ENCODE data around the gene HIVEP3.

Gene HIVEP3

DNA sequence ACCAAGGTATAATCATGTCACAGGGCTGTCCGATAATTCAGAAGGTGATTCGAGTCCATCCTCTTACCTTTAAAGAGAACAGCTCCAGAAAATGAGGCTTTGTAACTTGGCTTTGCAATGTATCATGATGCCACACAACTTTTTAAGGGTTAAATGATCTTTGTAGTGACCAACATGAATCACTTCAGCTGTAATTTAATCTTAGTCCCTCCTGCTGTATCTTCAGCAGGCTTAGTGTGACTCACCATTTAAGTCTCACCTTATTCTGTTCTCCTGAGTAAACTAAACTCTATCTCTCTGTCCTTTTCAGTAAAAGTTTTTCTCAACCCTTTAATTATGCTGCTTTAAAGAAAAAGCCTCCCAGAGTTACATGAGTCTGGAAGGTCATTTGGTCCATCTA is 1.9 kb upstream of the HIVEP3 start:
- no peak for DNase-seq

DNA sequence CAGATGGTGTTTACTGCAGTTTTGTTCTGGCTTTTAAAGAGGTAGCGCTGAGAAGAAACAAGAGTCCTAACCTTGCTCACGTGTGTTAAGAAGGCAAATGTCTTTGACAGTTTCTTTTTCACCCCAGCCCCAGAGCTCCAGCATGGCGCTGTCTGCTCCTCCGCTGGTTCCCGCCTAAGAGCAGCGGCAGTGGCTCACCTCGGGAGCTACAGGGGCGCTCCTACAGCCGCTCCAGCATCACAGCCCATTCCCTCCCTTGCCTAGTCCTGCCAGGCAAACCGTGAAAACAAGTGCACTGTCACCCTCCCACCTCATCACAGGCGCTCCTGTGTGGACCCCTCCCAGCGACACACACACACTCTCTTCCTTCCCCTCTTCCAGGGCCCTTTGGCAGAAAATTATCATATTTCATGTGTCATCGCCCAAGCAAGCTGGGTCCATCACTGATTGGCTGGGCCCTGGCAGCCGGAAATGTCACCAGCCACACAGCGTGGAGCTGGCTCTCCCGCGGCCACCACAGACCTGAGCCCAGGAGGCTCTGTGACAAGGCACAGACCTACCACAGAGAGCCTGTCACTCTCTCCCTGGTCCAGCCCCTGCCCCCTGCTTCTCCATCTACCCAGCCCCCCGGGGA is 1.2 kb upstream of the HIVEP3 start:
- peak; percentile 82 to 87 for DNase-seq

DNA sequence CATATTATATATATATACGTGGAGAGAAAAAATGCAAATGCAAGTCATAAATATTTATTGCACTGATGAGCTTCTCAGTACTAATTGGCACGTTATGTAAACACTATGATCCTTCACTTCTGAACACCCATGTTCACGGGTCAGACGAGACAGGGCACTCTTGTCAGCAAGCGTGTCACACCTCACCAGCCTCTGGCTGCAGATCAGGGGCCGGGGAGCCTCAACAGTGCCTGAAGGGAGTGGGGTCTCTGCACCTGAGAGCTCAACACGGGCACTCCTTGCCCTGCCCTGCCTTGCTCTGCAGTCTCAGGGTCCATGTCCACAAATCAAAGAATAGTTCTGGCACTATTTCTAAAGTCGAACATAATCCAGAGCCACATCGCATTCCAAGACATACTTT is 409 bp upstream of the HIVEP3 start:
- no peak for DNase-seq

- DNase-seq: peak; percentile 51 to 52
These were observed 780 bp downstream of the HIVEP3 start for GRCh38 chr1:41917835-41918449.

GRCh38 chr1:41917076-41917475 is 1.6 kb downstream of the HIVEP3 start:
- no peak for DNase-seq

GRCh38 chr1:41915786-41916571 is 2.7 kb downstream of the HIVEP3 start:
- DNase-seq: no peak

DNA sequence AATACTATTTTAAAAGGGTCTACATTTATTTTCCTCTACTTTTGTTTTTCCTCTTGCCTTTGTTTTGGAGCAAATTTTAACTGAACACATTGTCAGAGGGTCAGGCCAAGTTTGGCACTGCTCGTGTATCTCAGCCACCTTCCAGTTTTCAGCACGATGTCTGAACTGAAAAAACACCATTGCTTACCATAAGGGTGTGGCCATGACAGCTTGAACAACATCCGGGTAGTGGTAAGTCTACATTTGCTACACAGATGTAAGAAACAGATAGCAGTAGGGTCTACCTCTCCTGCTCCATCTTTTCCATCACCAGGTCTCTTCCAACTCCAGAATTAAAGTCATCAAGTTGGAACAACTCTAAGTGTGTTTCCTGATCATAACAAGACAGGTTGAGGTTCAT is 4.2 kb downstream of the HIVEP3 start:
- DNase-seq: no peak

DNA sequence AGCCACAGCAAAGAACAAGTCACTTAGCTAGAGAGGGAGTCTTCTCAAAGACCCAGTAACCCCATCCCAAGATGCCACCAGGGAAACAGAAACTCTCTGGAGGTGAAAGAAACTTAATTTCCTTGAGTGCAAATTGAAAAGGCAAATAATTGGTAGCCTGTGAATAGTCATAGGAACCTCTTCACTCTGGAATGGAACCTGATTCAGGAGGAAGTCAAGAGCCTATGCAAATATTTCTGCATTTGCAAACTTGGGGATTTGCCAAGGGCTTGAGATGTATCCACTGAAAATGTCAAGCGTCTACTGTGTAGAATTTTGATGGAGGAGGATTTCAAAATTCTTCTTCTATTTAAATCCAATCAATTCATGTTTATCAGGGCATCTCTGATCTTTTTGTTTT is 5.7 kb downstream of the HIVEP3 start:
- no peak for DNase-seq

DNA sequence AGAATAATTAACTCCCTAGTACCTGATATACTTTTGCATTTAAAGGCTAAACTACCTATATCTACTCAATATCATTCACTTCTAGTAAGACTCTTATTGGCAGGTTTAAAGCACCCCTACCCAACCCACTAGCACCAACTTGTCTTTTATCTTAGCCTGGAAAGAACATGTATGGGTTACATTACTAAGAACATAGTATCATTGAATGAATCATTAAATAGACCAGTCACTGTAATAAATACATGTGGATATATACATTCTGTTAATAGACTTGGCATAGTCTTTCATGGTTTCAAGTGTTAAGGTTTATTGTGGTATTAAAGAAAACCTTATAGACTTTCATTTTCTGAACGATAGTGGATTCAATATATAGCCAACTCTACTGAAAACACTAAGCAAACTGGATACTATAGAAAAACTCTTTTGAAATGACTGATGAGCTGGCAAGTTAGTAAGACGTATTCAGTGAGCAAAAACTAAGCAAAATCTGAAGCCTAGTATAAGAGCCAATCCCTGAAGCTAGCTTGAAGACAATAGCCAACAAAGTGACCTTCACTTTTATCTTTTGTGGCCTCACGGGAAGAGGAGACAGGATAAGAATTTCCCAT is 10.3 kb downstream of the HIVEP3 start:
- DNase-seq: no peak

GRCh38 chr1:41907446-41907845 is 11.3 kb downstream of the HIVEP3 start:
- no peak for DNase-seq

- no peak for DNase-seq
These were observed 11.8 kb downstream of the HIVEP3 start for GRCh38 chr1:41906943-41907342.

DNA sequence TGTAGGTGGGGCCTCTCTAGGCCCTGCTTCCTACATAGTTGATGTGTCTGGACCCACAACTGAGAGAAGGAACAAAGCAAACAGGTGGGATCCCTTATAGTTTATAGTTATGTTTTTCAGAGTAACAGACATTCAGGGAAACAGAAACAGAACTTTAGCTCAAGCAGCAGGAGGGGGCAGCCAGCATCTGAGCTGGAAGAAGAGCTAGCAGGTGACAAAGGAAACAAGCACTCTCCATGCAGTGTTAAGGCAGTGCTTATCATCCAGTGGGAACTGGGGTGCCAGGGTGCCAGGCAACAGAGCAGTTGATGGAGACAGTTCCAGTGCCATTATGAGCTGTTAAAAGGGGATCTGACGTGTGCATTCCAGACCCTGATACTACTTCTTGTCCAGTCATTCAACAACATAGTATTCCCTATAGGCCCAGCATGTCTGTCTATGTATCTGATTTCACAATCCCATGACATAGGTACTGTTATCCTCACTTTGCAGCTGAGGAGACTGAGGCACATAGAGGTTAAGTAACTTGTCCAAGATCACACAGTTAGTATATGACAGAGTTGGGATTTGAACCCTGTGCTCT is 13.5 kb downstream of the HIVEP3 start:
- DNase-seq: no peak

DNA sequence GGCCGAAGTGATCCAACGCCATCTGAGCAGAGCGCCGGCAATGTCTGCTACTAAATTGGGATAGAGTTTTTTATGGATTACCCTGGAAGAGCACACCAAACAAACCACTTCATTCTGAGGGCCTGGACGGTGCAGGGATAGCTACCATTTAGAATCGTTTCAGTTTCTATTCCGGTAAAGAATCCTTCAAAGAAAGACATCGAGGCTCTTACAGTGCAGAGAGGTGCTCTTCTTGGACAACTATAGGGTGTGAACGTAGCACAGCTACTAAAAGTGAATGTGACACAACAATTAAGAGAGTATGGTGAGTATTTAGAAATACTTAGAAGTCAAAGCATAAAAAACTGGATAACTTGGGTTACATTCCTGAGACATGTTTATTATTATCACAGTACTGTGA is 16.1 kb downstream of the HIVEP3 start:
- DNase-seq: no peak

DNA sequence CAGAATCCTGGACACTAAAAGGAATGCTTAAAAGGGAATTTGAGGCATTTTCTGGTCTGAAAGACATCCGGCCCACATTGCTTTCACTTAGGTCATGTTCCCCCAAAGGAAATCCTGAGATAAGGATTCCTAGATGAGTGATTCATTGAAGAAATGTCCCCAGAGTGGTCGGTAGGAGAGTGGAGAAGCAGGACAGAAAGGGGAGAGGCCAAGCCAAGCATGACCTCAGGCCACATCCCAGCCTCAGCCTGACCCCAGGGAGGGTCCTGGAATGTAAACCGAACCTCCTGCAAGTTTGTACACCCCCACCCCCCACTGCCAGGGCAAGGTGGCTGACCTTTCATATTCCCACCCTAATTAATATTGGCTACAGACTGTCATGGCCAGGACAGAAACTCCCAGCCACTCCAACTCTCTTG is 16.6 kb downstream of the HIVEP3 start:
- DNase-seq: no peak

DNA sequence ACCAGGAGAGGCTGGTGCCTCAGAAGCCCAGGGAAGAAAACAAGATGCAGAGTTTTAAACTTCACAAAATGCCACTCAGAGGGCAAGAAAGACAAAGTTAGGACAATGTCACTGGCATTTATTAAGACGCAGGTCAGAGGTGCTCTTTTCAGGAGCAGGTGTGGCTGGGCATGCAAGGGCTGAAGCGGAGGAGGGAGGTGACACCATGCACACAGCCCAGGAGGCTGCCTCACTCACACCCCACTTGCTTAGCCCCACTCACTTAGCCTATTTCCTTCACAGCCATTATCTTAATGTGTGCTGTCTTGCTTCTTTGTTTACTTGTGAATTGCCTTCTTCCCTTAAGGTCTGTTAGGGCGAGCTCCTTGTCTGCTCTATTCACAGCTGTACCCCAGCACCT is 17.2 kb downstream of the HIVEP3 start:
- no peak for DNase-seq

DNA sequence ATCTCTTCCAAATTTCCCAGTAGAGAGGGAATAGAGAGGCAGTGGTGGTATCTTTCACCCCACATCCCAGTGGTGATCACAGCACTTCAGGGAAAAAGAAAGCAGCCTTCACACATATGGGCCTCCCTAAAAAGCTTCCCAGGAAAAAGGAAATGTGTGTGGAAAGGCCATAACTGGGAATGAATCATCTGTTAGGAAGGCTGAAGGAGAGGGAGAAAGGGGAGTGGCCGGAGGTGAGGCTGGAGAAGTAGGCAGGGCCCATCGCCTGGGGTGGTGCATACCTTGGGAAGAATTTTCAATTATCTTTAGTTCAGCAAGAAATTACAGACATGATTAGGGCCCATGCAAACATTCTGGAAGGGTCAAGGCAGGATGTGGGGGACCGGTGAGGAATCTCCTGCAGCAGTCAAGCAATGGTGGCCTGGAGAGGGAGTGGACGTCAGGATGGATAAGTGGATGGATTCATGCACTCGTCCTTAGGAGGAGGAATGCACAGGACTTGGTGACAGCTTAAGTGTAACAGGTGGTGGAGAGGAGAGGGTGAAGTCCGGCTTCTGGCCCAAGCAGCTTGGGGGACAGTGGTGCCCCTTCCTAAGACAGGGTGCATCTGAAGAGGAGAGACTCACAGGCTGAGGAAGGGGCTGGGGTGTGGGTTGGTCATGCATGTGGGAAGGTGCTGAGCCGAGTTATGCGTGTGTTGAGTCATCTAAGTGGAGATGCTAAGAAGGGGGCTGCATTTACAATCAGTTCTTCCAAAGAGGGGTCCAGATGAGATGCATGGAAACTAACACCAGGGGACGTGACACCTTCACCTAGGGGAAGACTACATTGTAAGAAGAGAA is 17.9 kb downstream of the HIVEP3 start:
- DNase-seq: no peak

GRCh38 chr1:41898191-41898713 is 20.5 kb downstream of the HIVEP3 start:
- peak; percentile 68 to 77 for DNase-seq

DNA sequence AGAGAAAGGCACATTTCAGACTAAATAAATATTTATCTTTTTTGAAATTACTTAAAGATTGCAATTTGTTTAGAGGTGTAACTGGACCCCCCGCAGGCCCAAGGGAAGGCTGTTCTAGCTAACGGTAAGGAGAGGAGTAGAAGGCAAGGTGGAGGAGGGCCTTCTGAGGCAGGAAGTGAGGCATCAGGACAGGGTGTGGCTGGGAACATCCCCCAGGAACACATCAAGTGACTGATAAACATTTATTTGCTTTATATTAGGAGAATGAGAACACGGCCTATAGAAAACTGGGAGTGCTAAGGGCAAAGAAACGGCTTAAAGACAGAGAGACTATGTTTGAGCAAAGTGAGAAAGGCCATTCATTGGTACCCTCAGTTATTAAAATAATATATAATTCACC is 23.2 kb downstream of the HIVEP3 start:
- no peak for DNase-seq

- no peak for DNase-seq
These were observed 23.8 kb downstream of the HIVEP3 start for GRCh38 chr1:41894808-41895483.

DNA sequence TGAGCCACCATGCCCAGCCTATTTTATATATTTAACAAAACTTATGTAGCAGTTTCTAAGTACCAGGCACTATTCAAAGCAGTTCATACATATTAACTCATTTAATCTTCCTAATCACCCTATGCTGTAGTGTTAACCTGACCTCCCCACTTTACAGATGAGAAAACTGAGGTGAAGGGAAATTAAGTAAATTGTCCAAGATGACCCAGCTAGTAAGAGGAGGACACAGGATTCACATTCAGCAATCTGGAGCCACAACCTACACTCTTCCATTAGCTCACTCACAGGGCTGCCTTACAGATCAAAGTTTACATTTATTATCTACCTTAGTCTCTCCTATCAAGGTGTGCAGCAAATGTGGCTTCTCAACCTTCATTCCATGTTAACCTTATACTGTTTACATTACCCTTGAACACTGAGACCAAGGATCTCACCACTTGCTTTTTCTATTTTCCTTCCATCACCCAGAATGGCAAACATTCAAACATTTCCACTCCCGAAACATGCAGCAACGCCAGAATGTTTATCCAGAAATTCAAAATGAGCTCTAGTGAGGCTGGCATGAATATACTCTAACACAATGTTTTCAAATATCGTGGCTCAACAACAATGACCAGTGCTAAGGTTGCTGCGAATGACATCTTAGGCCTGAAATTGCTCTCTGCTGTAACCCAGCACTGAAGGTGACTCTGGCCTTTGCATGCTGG is 24.5 kb downstream of the HIVEP3 start:
- DNase-seq: no peak

DNA sequence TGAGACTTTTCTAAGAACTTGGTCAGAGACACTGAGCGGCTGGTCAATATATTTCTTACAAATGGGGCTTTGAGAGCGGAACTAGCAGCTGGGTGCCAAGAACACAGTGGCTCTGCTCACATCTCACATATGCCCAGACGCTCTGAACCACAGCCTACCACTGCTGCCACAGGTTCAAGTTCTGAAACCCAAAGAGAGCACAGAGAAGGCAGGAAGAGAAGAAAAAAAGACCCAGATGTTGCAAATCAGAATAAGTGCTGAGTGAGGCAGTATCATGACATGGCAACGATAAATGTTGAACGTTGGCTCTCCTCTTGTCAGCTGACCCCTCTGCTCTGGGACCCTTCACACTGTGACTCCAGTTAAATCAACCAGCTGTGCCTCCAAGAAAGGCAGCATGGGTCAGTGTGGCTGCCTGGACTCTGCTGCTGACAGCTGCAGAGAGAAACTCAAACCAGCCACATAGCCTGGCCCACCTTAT is 26.4 kb downstream of the HIVEP3 start:
- DNase-seq: no peak

Measured in activated CD4-positive, alpha-beta T cell treated with anti-CD3 and anti-CD28 coated beads, Interleukin-2, amount 50 U/mL, for 48 hours (primary cell).